Central memory CD8-positive, alpha-beta T cell (primary cell): ENCODE results near the gene DNPH1.

Source experiments
- ATAC-seq: fragments of 150-1000 bp; cut with Tn5 transposase; replicated peaks from 2 replicates; pipeline ENCODE4 v1.10.0; 2022; ENCODE audit warnings: mild to moderate bottlenecking, moderate FRiP score, moderate number of reproducible peaks; ENCODE audit not compliant: poor library complexity, severe bottlenecking; ENCODE audit errors: extremely low read depth
- DNase-seq, 2 donors: peaks; one replicate each; pipeline ENCODE4 v3.0.0; 2021; ENCODE audit warnings: low spot score in 2 of 2
- H3K27ac Mint-ChIP-seq: one replicate; pipeline ENCODE4 v1.8.0; 2022; ENCODE audit warnings: low read depth, mild to moderate bottlenecking, moderate library complexity, mixed read lengths
- H3K27me3 Mint-ChIP-seq: one replicate; pipeline ENCODE4 v1.8.0; 2022; ENCODE audit warnings: mixed read lengths
- H3K36me3 Mint-ChIP-seq: one replicate; pipeline ENCODE4 v1.8.0; 2022; ENCODE audit warnings: mild to moderate bottlenecking, moderate library complexity, mixed read lengths; ENCODE audit not compliant: insufficient read depth
- H3K4me1 Mint-ChIP-seq: one replicate; pipeline ENCODE4 v1.8.0; 2022; ENCODE audit warnings: mixed read lengths
- H3K4me3 Mint-ChIP-seq: one replicate; pipeline ENCODE4 v1.8.0; 2022; ENCODE audit warnings: mild to moderate bottlenecking, moderate library complexity, mixed read lengths
- H3K9me3 Mint-ChIP-seq: one replicate; pipeline ENCODE4 v1.8.0; 2022; ENCODE audit warnings: mixed read lengths

The DNPH1 gene, protein sequence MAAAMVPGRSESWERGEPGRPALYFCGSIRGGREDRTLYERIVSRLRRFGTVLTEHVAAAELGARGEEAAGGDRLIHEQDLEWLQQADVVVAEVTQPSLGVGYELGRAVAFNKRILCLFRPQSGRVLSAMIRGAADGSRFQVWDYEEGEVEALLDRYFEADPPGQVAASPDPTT

DNA sequence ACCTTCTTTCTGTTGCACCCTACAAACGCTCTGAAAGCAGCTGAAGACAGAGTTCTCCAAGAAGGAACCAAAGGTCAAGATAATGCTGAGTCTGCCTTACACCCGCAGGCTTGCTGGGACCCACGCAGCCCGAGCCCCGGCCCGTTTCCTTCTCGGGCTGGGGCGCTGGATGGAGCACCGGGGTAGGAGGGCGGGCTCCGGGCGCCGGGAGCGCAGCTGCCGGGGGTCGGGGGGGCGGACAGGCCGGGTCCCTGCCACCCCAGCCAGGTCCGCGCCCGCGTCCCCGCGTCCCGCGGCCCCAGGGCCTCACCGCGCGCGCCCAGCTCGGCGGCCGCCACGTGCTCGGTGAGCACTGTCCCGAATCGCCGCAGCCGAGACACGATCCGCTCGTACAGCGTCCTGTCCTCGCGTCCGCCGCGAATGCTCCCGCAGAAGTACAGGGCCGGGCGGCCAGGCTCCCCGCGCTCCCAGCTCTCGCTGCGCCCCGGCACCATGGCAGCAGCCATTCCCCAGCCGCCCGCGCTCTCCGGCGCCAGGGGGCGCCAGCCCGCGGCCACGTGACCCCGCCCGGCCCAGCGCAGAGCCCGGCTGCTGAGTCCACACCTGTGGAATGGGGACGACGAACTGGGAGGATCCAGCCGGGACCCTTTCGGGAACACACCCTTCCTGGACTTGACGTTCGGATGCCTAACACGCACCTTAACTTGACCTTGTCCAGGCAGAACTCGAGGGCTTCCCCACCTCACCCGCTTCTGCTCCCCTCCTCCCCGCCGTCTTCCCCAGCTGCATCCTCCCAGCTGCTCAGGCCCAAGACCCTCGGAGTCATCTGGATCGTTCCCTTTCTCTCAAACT, at the start of gene DNPH1:
Gene DNPH1 (minus strand): TSS at position 531 of the 852 bp plus-strand sequence. CDS start 25 bp downstream, at position 506.
- ATAC-seq (peak; percentile 59), DNase-seq (peak; percentile 66 to 75)
- Mint-ChIP-seq H3K27ac (peak within 1 kb of the TSS; percentile 94), H3K9me3 (no peaks in the 10 kb centered on the region), H3K4me1 (peaks cover 35% of the 10 kb centered on the region), H3K36me3 (peaks cover 19% of the 10 kb centered on the region), H3K27me3 (peaks cover 22% of the 10 kb centered on the region), H3K4me3 (peak within 1 kb of the TSS; percentile 90)

GRCh38 chr6:43278524-43279078, 49.3 kb upstream of the DNPH1 start:
- peaks cover 75% of the 10 kb centered on the region for H3K27me3 Mint-ChIP-seq
- no peak overlapping the region for H3K4me3 Mint-ChIP-seq
- no peaks in the 10 kb centered on the region for H3K9me3 Mint-ChIP-seq
- H3K4me1 Mint-ChIP-seq, result peaks cover 13% of the 10 kb centered on the region
- peak overlapping the region; percentile 20 for H3K27ac Mint-ChIP-seq
- DNase-seq (no peak), ATAC-seq (no peak)
- H3K36me3 Mint-ChIP-seq, result peaks cover 8% of the 10 kb centered on the region

GRCh38 chr6:43277643-43278523, 48.6 kb upstream of the DNPH1 start:
- H3K27me3 Mint-ChIP-seq, result peaks cover 72% of the 10 kb centered on the region
- H3K4me1 Mint-ChIP-seq, result peaks cover 13% of the 10 kb centered on the region
- no peak overlapping the region for H3K4me3 Mint-ChIP-seq
- peaks cover 8% of the 10 kb centered on the region for H3K36me3 Mint-ChIP-seq
- peak overlapping the region; percentile 20 for H3K27ac Mint-ChIP-seq
- H3K9me3 Mint-ChIP-seq, result no peaks in the 10 kb centered on the region
- ATAC-seq (no peak), DNase-seq (no peak)

DNA sequence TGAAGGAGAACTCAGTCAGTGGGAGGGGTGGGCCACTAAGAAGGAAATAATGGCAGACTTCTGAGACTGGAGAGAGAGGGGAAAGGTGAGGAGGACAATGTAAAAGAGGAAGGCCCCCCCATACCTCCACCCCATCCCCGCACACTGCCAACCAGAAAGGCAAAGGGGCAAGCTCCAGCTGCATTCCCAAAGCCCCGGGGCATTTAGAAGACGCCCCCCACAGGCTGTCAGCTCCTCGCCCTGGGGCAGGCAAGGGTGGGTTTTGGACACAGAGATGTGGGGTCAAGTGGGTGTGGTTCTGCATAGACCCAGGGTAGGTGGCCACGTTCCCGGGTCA, 48.0 kb upstream of the DNPH1 start:
- peak overlapping the region; percentile 72 for H3K4me3 Mint-ChIP-seq
- H3K9me3 Mint-ChIP-seq, result no peaks in the 10 kb centered on the region
- no peak for ATAC-seq
- peaks cover 66% of the 10 kb centered on the region for H3K27me3 Mint-ChIP-seq
- H3K27ac Mint-ChIP-seq, result no peak overlapping the region
- H3K36me3 Mint-ChIP-seq, result peaks cover 7% of the 10 kb centered on the region
- DNase-seq, result no peak
- peaks cover 13% of the 10 kb centered on the region for H3K4me1 Mint-ChIP-seq

DNA sequence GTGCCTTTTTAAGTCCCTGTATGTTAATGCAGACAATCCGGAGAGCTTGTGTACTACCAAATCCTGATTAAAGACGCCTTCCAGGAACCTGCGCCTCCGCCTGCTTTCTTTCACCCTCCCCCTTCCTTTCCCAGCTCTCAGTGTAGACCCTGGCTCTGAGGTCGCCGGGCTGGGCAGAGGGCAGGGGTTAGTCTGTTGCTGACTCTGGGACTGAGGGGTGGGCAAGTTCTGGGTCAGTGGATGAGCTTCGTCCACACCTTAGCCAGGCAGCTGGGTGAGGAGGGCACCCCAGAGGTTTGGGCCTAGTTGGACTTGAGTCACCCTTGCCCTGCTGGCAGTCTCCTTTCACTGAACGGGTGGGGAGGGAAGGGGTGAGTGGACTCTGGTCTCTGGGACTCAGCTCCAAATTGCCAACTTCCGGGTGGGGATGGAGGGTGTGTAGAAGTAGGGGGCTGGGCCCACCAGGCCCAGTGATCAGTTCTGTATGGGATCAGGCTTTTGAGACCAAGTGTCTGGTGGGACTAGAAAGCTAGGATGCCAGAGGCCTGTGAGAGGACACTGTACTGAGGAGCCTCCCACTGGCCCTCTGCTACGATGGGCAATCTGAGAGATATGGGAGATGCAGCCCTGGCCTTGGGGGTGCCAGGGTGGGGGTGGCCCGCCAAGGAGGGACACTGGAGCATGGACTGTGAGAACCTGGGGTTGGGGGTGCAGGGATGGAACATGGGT, 47.5 kb upstream of the DNPH1 start:
- H3K36me3 Mint-ChIP-seq, result peaks cover 7% of the 10 kb centered on the region
- ATAC-seq (no peak), DNase-seq (no peak)
- H3K27me3 Mint-ChIP-seq, result peaks cover 61% of the 10 kb centered on the region
- H3K4me1 Mint-ChIP-seq, result peaks cover 13% of the 10 kb centered on the region
- no peaks in the 10 kb centered on the region for H3K9me3 Mint-ChIP-seq
- H3K4me3 Mint-ChIP-seq, result peak overlapping the region; percentile 72
- H3K27ac Mint-ChIP-seq, result no peak overlapping the region

GRCh38 chr6:43275801-43276576, 46.7 kb upstream of the DNPH1 start:
- Mint-ChIP-seq H3K27me3 (peaks cover 53% of the 10 kb centered on the region), H3K4me1 (peaks cover 13% of the 10 kb centered on the region), H3K9me3 (no peaks in the 10 kb centered on the region), H3K36me3 (peaks cover 7% of the 10 kb centered on the region), H3K27ac (no peak overlapping the region), H3K4me3 (peak overlapping the region; percentile 72)
- peak; percentile 56 for ATAC-seq
- DNase-seq, result no peak

DNA sequence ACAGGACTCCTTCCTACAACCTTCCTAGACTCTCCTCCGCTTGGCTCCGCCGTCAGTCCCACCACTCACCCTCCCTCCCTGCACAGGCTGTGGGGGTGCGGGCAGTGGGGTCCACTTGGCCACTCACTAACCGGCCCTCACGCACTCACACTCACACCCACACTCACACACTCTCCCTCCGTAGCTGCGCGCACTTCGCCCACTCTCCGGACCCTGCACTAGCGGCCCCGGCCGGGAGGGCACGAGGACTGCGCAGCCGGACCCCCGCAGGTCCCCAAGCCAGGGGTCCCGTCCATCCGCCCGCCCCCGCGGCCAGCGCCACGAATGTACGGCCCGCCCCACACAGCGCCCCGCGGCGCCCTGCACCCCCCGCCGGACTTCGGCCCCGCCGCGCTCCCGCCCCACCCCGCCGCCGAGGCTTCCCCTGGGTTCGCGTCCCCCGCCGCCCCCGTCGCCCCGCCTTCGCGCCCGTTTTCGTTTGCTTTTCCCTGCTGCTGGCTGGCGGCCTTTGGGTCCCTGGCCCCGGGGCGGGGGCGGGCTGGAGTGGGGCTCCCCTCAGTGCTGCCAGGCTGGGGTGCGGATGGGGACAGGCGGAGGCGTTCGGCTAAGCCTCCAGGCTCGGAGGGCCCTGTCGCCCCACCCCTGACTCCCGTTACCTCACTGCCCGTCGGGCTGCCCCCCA, 45.8 kb upstream of the DNPH1 start:
- peak overlapping the region; percentile 69 for H3K27ac Mint-ChIP-seq
- H3K27me3 Mint-ChIP-seq, result peaks cover 44% of the 10 kb centered on the region
- H3K4me1 Mint-ChIP-seq, result peaks cover 13% of the 10 kb centered on the region
- no peaks in the 10 kb centered on the region for H3K9me3 Mint-ChIP-seq
- H3K4me3 Mint-ChIP-seq, result peak overlapping the region; percentile 72
- ATAC-seq (peak; percentile 40), DNase-seq (no peak)
- H3K36me3 Mint-ChIP-seq, result peaks cover 7% of the 10 kb centered on the region

GRCh38 chr6:43274127-43274915, 45.0 kb upstream of the DNPH1 start:
- peaks cover 42% of the 10 kb centered on the region for H3K27me3 Mint-ChIP-seq
- no peaks in the 10 kb centered on the region for H3K9me3 Mint-ChIP-seq
- H3K4me1 Mint-ChIP-seq, result peaks cover 13% of the 10 kb centered on the region

DNA sequence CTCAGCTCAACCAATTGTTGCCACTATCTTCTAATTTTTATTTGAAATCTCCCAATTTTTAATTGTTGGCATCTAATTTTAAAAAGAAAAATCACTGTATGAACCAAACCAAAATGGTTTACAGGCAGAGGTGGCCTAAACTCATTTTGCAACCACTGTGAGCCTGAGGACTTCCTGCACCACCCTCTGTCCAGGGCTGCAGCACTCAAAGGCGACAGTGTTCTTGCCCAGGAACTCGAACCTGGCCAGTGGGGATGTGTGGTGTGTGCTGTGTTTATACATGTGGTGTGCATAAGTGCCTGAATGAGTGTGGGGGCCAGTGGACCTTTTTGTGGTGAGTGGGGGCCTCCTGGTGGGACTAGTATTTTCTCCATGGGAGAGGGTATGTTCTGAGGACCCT, 44.4 kb upstream of the DNPH1 start:
- peaks cover 19% of the 10 kb centered on the region for H3K4me1 Mint-ChIP-seq
- H3K36me3 Mint-ChIP-seq, result peaks cover 6% of the 10 kb centered on the region
- H3K4me3 Mint-ChIP-seq, result peak overlapping the region; percentile 72
- ATAC-seq (no peak), DNase-seq (no peak)
- H3K27ac Mint-ChIP-seq, result peak overlapping the region; percentile 56
- peaks cover 40% of the 10 kb centered on the region for H3K27me3 Mint-ChIP-seq
- H3K9me3 Mint-ChIP-seq, result no peaks in the 10 kb centered on the region

More at GRCh38 chr6:43274127-43274915, 45.0 kb upstream of the DNPH1 start:
- Mint-ChIP-seq H3K27ac (peak overlapping the region; percentile 69), H3K36me3 (peaks cover 7% of the 10 kb centered on the region), H3K4me3 (peak overlapping the region; percentile 72)
- ATAC-seq, result no peak
- no peak for DNase-seq

DNA sequence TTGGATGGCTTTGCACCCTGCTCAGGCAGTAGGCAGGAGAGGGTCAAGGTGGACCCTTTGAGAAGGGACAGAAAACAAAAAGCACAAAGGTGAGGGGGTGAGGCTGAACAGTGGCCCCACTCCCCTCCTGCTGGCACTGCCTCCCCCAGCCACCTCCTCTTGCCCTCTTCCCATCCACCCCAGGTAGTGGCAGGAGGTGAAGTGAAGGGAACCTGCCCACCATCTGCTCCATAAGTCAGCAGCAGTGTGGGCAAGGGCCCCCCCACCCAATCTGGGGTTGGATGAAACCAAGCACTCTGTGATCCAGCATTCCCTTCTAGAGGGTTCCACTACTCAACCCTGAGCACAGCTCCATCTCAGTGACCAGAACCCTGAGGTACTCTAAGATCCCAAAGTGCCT, 42.7 kb upstream of the DNPH1 start:
- H3K27ac Mint-ChIP-seq, result no peak overlapping the region
- no peak for DNase-seq
- peaks cover 27% of the 10 kb centered on the region for H3K27me3 Mint-ChIP-seq
- no peak overlapping the region for H3K4me3 Mint-ChIP-seq
- peaks cover 3% of the 10 kb centered on the region for H3K36me3 Mint-ChIP-seq
- ATAC-seq, result no peak
- H3K9me3 Mint-ChIP-seq, result no peaks in the 10 kb centered on the region
- H3K4me1 Mint-ChIP-seq, result peaks cover 14% of the 10 kb centered on the region
